ENCODE measurements around the gene ANTXR1.

DNA sequence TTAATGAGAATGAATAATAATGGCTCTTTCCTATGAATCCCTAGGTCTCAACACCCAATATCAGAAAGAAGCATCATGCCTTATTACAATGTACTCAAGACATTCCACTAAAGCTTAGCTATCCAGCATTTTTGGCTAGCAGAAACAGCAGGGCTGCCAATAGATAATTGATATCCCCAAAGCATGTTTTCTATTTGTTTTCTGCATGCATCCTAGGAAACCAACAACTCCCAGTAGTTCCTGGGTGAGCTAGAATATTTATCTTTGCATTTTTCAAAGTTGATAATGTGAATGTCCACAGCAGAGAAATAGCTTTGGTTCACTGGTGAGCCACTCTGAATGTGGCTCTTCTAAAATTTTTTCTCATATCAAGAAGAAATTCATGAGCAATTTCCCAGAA, 5.8 kb upstream of the ANTXR1 start:
- TF ChIP-seq, protein P1, sequence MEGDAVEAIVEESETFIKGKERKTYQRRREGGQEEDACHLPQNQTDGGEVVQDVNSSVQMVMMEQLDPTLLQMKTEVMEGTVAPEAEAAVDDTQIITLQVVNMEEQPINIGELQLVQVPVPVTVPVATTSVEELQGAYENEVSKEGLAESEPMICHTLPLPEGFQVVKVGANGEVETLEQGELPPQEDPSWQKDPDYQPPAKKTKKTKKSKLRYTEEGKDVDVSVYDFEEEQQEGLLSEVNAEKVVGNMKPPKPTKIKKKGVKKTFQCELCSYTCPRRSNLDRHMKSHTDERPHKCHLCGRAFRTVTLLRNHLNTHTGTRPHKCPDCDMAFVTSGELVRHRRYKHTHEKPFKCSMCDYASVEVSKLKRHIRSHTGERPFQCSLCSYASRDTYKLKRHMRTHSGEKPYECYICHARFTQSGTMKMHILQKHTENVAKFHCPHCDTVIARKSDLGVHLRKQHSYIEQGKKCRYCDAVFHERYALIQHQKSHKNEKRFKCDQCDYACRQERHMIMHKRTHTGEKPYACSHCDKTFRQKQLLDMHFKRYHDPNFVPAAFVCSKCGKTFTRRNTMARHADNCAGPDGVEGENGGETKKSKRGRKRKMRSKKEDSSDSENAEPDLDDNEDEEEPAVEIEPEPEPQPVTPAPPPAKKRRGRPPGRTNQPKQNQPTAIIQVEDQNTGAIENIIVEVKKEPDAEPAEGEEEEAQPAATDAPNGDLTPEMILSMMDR (conservative IDR thresholded peaks at IDR 0.05 in 1 of 2, IDR thresholded peaks at IDR 0.05 in 1 of 2; ENCODE audit: low read depth in 1 of 2, low read length in 2 of 2): no peak
- no peak for TF ChIP-seq EZH2 (IDR thresholded peaks at IDR 0.05; ENCODE audit: low read length, missing control alignments)
